C4-2B (cell line): Measurements from ENCODE around the gene CD40.

Source experiments
- H3K27ac ChIP-seq: fragments of 450-650 bp; 2 replicates; pipeline ENCODE4 v1.5.1; 2017
- CTCF ChIP-seq: fragments of 450-650 bp; conservative IDR thresholded peaks from 2 replicates; pipeline ENCODE4 v1.5.1; 2017; ENCODE audit warnings: mild to moderate bottlenecking
- ZFX ChIP-seq: fragments of 450-650 bp; IDR thresholded peaks from 2 replicates; pipeline ENCODE4 v1.6.1; 2017

Gene CD40

GRCh38 chr20:46100988-46101387, 17.1 kb upstream of the CD40 start:
- no peak overlapping the region for H3K27ac ChIP-seq
- TF ChIP-seq CTCF (no peak), ZFX (no peak)

- H3K27ac ChIP-seq, result no peak overlapping the region
- TF ChIP-seq ZFX, result no peak
- TF ChIP-seq CTCF, result no peak
These were observed 16.2 kb upstream of the CD40 start for GRCh38 chr20:46101957-46102356.

- TF ChIP-seq ZFX, result no peak
- no peak for TF ChIP-seq CTCF
- H3K27ac ChIP-seq, result no peak overlapping the region
These were observed 15.2 kb upstream of the CD40 start for GRCh38 chr20:46102940-46103339.

- H3K27ac ChIP-seq, result no peak overlapping the region
- no peak for TF ChIP-seq CTCF
These were observed 13.9 kb upstream of the CD40 start for GRCh38 chr20:46104262-46104661.

GRCh38 chr20:46107061-46107460, 11.1 kb upstream of the CD40 start:
- TF ChIP-seq CTCF, result no peak
- TF ChIP-seq ZFX, result no peak
- no peak overlapping the region for H3K27ac ChIP-seq

GRCh38 chr20:46108435-46108841, 9.7 kb upstream of the CD40 start:
- no peak overlapping the region for H3K27ac ChIP-seq
- TF ChIP-seq CTCF (no peak), ZFX (no peak)

- H3K27ac ChIP-seq, result no peak overlapping the region
- no peak for TF ChIP-seq CTCF
- no peak for TF ChIP-seq ZFX
These were observed 9.1 kb upstream of the CD40 start for GRCh38 chr20:46108976-46109375.
